B cell (primary cell): ENCODE measurements around the gene NEAT1.

Source experiments
- CTCF ChIP-seq: fragments of 200-600 bp; IDR thresholded peaks from one replicate; pipeline ENCODE4 v1.8.0; 2022; ENCODE audit warnings: antibody characterized with exemption, mild to moderate bottlenecking
- EZH2 ChIP-seq: IDR thresholded peaks from 2 replicates; pipeline ENCODE4 v1.6.1; 2012; ENCODE audit warnings: borderline replicate concordance, low read depth, mild to moderate bottlenecking, moderate library complexity, low read length; ENCODE audit not compliant: insufficient read depth, poor library complexity, severe bottlenecking

- no peak for TF ChIP-seq CTCF
- no peak for TF ChIP-seq EZH2
These were observed 22.8 kb upstream of the NEAT1 start for GRCh38 chr11:65399845-65400244.
